H9 (cell line): ENCODE results near the gene LAGE3. TPM values are rescaled to one million over a fixed set of nuclear protein-coding genes. Genes with fewer than 3 reads are reported as not detected.

Experiments
- DNase-seq: peaks from one replicate; pipeline ENCODE4 v3.0.0-alpha.2; 2017
- H2AFZ ChIP-seq: one replicate; pipeline ENCODE4 v1.6.1; 2013; ENCODE audit warnings: mild to moderate bottlenecking, low read length, control low read depth, moderate library complexity
- H2AK5ac ChIP-seq: 2 replicates; pipeline ENCODE4 v1.6.1; 2013; ENCODE audit warnings: low read length, control low read depth, mixed read lengths; ENCODE audit not compliant: insufficient read length
- H2BK120ac ChIP-seq: one replicate; pipeline ENCODE4 v1.6.1; 2013; ENCODE audit warnings: low read depth, mild to moderate bottlenecking, low read length, control low read depth, inconsistent platforms; ENCODE audit not compliant: poor library complexity, severe bottlenecking
- H2BK12ac ChIP-seq: 2 replicates; pipeline ENCODE4 v1.6.1; 2013; ENCODE audit warnings: low read length, control low read depth, mixed read lengths, low read depth; ENCODE audit not compliant: insufficient read length
- H2BK15ac ChIP-seq: 2 replicates; pipeline ENCODE4 v1.6.1; 2013; ENCODE audit warnings: low read depth, low read length, control low read depth
- H2BK20ac ChIP-seq: one replicate; pipeline ENCODE4 v1.6.1; 2013; ENCODE audit warnings: low read depth, mild to moderate bottlenecking, low read length, control low read depth, inconsistent platforms; ENCODE audit not compliant: poor library complexity, severe bottlenecking
- H2BK5ac ChIP-seq: 2 replicates; pipeline ENCODE4 v1.6.1; 2013; ENCODE audit warnings: low read length, control low read depth, mixed read lengths; ENCODE audit not compliant: insufficient read length
- H3K14ac ChIP-seq: 2 replicates; pipeline ENCODE4 v1.6.1; 2013; ENCODE audit warnings: low read length, control low read depth; ENCODE audit not compliant: insufficient read depth
- H3K18ac ChIP-seq: 2 replicates; pipeline ENCODE4 v1.6.1; 2013; ENCODE audit warnings: low read depth, mild to moderate bottlenecking, mixed read lengths, low read length, control low read depth; ENCODE audit not compliant: insufficient read length
- H3K23ac ChIP-seq: 2 replicates; pipeline ENCODE4 v1.6.1; 2013; ENCODE audit warnings: low read length, control low read depth, mixed read lengths, low read depth; ENCODE audit not compliant: insufficient read length
- H3K23me2 ChIP-seq: 2 replicates; pipeline ENCODE4 v1.6.1; 2013; ENCODE audit warnings: low read depth, mild to moderate bottlenecking, mixed read lengths, low read length, control low read depth; ENCODE audit not compliant: insufficient read length, poor library complexity, severe bottlenecking
- H3K27ac ChIP-seq: 2 replicates; pipeline ENCODE4 v1.5.1; 2013; ENCODE audit warnings: low read length, control low read depth, mixed read lengths, low read depth; ENCODE audit not compliant: insufficient read length
- H3K27me3 ChIP-seq: 2 replicates; pipeline ENCODE4 v1.6.1; 2013; ENCODE audit warnings: low read length, control low read depth, inconsistent platforms; ENCODE audit not compliant: insufficient read depth
- H3K4ac ChIP-seq: 2 replicates; pipeline ENCODE4 v1.6.1; 2013; ENCODE audit warnings: low read depth, mild to moderate bottlenecking, control low read depth, inconsistent platforms, low read length, moderate library complexity
- H3K4me1 ChIP-seq: 2 replicates; pipeline ENCODE4 v1.6.1; 2013; ENCODE audit warnings: low read length, control low read depth, inconsistent platforms; ENCODE audit not compliant: insufficient read depth
- H3K4me2 ChIP-seq: 2 replicates; pipeline ENCODE4 v1.6.1; 2013; ENCODE audit warnings: low read length, control low read depth, mixed read lengths; ENCODE audit not compliant: insufficient read length, insufficient read depth
- H3K56ac ChIP-seq: 2 replicates; pipeline ENCODE4 v1.6.1; 2013; ENCODE audit warnings: low read depth, mild to moderate bottlenecking, mixed read lengths, low read length, control low read depth; ENCODE audit not compliant: insufficient read length
- H3K79me1 ChIP-seq: 2 replicates; pipeline ENCODE4 v1.6.1; 2013; ENCODE audit warnings: low read depth, mild to moderate bottlenecking, moderate library complexity, low read length, control low read depth, inconsistent platforms; ENCODE audit not compliant: insufficient read depth, poor library complexity, severe bottlenecking
- H3K79me2 ChIP-seq: 2 replicates; pipeline ENCODE4 v1.6.1; 2013; ENCODE audit warnings: low read length, control low read depth, inconsistent platforms; ENCODE audit not compliant: insufficient read depth
- H3K9ac ChIP-seq: 2 replicates; pipeline ENCODE4 v1.6.1; 2013; ENCODE audit warnings: low read length, control low read depth, mixed read lengths; ENCODE audit not compliant: insufficient read length; ENCODE audit errors: extremely low read depth
- H3K9me3 ChIP-seq: one replicate; pipeline ENCODE4 v1.6.1; 2013; ENCODE audit warnings: low read depth, low read length, inconsistent platforms; ENCODE audit not compliant: control insufficient read depth
- H3T11ph ChIP-seq: one replicate; pipeline ENCODE4 v1.6.1; 2013; ENCODE audit warnings: mild to moderate bottlenecking, low read length, control low read depth, inconsistent platforms
- H4K20me1 ChIP-seq: one replicate; pipeline ENCODE4 v1.6.1; 2013; ENCODE audit not compliant: control insufficient read depth, insufficient read length, insufficient read depth
- H4K5ac ChIP-seq: 2 replicates; pipeline ENCODE4 v1.6.1; 2013; ENCODE audit warnings: low read depth, mild to moderate bottlenecking, mixed read lengths, low read length, control low read depth; ENCODE audit not compliant: insufficient read length
- H4K8ac ChIP-seq: replicated peaks from 2 replicates; pipeline ENCODE4 v1.6.1; 2013; ENCODE audit warnings: low read length, control low read depth, mixed read lengths, low read depth; ENCODE audit not compliant: insufficient read length
- H4K91ac ChIP-seq: 2 replicates; pipeline ENCODE4 v1.6.1; 2013; ENCODE audit warnings: low read depth, mild to moderate bottlenecking, moderate library complexity, mixed read lengths, low read length, control low read depth; ENCODE audit not compliant: insufficient read length
- H3K27ac Mint-ChIP-seq, 3 experiments: 2 replicates in 2 of 3; 3 replicates in 1 of 3; pipeline ENCODE4 v1.8.0; 2020 to 2021; ENCODE audit warnings: mixed read lengths in 3 of 3, mild to moderate bottlenecking in 1 of 3, moderate library complexity in 1 of 3
- H3K27me3 Mint-ChIP-seq: 2 replicates; pipeline ENCODE4 v1.8.0; 2021; ENCODE audit warnings: low read depth, mild to moderate bottlenecking, moderate library complexity, mixed read lengths
- H3K36me3 Mint-ChIP-seq, 3 experiments: 2 replicates in 2 of 3; 3 replicates in 1 of 3; pipeline ENCODE4 v1.8.0; 2020 to 2021; ENCODE audit warnings: low read depth in 3 of 3, mixed read lengths in 3 of 3; ENCODE audit not compliant: insufficient read depth in 1 of 3
- H3K4me1 Mint-ChIP-seq, 2 experiments: 2 replicates each; pipeline ENCODE4 v1.8.0; 2020; ENCODE audit warnings: mixed read lengths in 2 of 2
- H3K4me3 Mint-ChIP-seq, 2 experiments: 2 replicates in 1 of 2; 3 replicates in 1 of 2; pipeline ENCODE4 v1.8.0; 2020 to 2021; ENCODE audit warnings: mild to moderate bottlenecking in 2 of 2, mixed read lengths in 2 of 2, moderate library complexity in 1 of 2
- H3K9me3 Mint-ChIP-seq, 2 experiments: 2 replicates in 1 of 2; 3 replicates in 1 of 2; pipeline ENCODE4 v1.8.0; 2020; ENCODE audit warnings: mild to moderate bottlenecking in 2 of 2, mixed read lengths in 2 of 2, moderate library complexity in 1 of 2
- CTCF ChIP-seq: fragments of 200-600 bp; sonication (generic); conservative IDR thresholded peaks from 3 replicates; pipeline ENCODE4 v1.8.0; 2021; ENCODE audit warnings: antibody characterized with exemption, mild to moderate bottlenecking
- WGBS: extraction: QIAGEN DNeasy Blood & Tissue Kit; methylation state at CpG from one replicate; pipeline ENCODE4 v1.1.7; 2013; ENCODE audit warnings: missing lambda C conversion rate, low lambda C conversion rate, mixed read lengths; ENCODE audit not compliant: insufficient read length; ENCODE audit errors: extremely low coverage; 5-methylcytosine and 5-hydroxymethylcytosine counted together
- total RNA-seq: library from RNA; stranded (reverse); gene quantifications from 2 replicates; pipeline ENCODE4 v1.2.1, GENCODE V29; 2021

The LAGE3 gene
- total RNA-seq, 1 experiment from 2014 or later: 32.5 TPM

- WGBS: no CpG with 5 or more reads among the region's 18 CpGs
- no peak overlapping the region for H3K27ac ChIP-seq
- no peaks in the 10 kb centered on the region for H3K79me1 ChIP-seq
- no peak overlapping the region for H3K4me2 ChIP-seq
- no peak overlapping the region for H3T11ph ChIP-seq
- H3K9me3 Mint-ChIP-seq: peaks cover 62 to 80% of the 10 kb centered on the region in 2 experiments
- H4K8ac ChIP-seq: no peak overlapping the region
- no peak overlapping the region for H4K91ac ChIP-seq
- H2AK5ac ChIP-seq: no peak overlapping the region
- no peaks in the 10 kb centered on the region for H3K27me3 Mint-ChIP-seq
- no peak overlapping the region for H2BK120ac ChIP-seq
- H3K4ac ChIP-seq: no peak overlapping the region
- H3K79me2 ChIP-seq: peaks cover 2% of the 10 kb centered on the region; the same call in 1 of the 2 replicates
- no peak overlapping the region for H2AFZ ChIP-seq
- peaks cover 28% of the 10 kb centered on the region for H3K9me3 ChIP-seq
- no peak overlapping the region for H3K56ac ChIP-seq
- no peak overlapping the region for H2BK15ac ChIP-seq
- no peak overlapping the region for H2BK12ac ChIP-seq
- no peak overlapping the region for H2BK5ac ChIP-seq
- H3K27me3 ChIP-seq: no peaks in the 10 kb centered on the region
- peaks cover 23 to 64% (median 58%) of the 10 kb centered on the region in 3 experiments; a peak in 6 of 7 replicates for H3K36me3 Mint-ChIP-seq
- no peak for TF ChIP-seq CTCF
- H3K23me2 ChIP-seq: peaks cover 10% of the 10 kb centered on the region
- H4K20me1 ChIP-seq: no peaks in the 10 kb centered on the region
- no peak overlapping the region for H3K23ac ChIP-seq
- no peak overlapping the region for H3K27ac Mint-ChIP-seq
- no peak overlapping the region for H2BK20ac ChIP-seq
- peaks cover 11 to 15% of the 10 kb centered on the region in 2 experiments for H3K4me1 Mint-ChIP-seq
- no peak overlapping the region for H3K14ac ChIP-seq
- H3K9ac ChIP-seq: no peak overlapping the region
- no peak overlapping the region for H4K5ac ChIP-seq
- H3K4me3 Mint-ChIP-seq: peak overlapping the region in 1 of 2 experiments; percentile 17; a peak in 1 of 5 replicates
- DNase-seq: no peak
- no peaks in the 10 kb centered on the region for H3K4me1 ChIP-seq
- no peak overlapping the region for H3K18ac ChIP-seq
Observed at GRCh38 chrX:154439841-154440240, 39.2 kb downstream of the LAGE3 start.
